HG02571 (cell line): Measurements from ENCODE around the gene LONRF2.

Experiments used
- ATAC-seq: cut with Tn5 transposase; IDR thresholded peaks from one replicate; pipeline ENCODE4 v1.9.1; 2021; ENCODE audit warnings: mild to moderate bottlenecking, moderate library complexity; ENCODE audit not compliant: unreplicated experiment

LONRF2 gene

GRCh38 chr2:100237770-100238169, 84.5 kb downstream of the LONRF2 start:
- no peak for ATAC-seq

DNA sequence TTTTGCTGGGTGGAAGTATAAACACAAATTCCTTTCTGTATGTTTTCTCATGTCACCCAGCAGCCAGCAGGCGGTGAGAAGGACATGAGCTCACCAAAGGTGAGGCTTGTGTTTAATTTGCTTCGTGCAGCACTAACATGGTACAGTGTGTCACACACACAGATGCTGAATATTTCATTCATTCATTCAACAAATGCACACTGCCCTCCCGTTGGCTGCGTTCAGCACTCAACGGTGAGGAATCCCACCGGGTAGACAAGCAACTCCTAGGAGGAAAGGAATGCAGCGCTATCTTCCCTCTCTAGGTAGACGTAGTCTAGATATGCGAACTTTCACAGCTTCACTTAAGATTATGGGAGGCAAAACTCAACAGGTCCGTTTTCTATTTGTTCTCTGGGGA, 85.1 kb downstream of the LONRF2 start:
- no peak for ATAC-seq

GRCh38 chr2:100236166-100236565, 86.1 kb downstream of the LONRF2 start:
- no peak for ATAC-seq

DNA sequence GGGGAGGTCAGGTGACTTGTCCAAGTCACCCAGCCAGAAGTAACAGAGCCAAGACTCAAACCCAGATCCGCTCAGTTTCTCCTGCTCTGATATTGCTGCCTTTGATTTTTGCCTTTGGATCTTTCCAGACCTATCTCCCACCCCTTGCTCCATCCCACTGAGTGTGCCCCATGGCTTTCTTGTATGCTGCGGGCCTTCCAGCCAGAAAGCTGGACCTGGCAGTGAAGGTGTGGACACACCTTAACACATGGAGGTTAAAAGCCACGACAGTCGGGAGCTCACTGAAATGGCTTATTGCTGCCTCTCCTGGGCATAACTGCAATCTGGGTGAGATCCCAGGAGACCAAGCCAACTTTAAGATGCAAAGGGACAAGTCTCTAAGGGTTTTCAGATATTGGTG, 86.7 kb downstream of the LONRF2 start:
- no peak for ATAC-seq

DNA sequence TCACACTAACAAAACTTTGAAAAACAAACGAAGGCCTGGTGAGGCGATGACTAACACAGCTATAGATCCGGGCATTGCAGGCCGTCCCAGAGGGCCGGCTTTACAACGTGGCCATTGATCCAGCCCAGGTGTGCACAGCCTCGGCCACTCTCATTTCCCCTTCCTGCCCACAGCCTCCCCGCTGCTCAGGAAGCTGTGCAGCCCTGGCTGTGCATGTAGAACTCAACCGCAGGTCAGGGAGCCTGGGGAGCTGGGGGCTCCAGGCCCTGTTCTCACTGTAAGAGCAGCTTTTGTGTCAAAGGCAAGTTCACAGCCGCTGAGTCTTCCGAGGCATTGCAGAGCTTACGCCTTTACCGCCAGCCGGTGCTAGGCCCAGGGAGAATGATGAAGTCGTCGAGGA, 87.2 kb downstream of the LONRF2 start:
- peak; percentile 80 for ATAC-seq

- no peak for ATAC-seq
Measured at GRCh38 chr2:100234141-100234540, 88.2 kb downstream of the LONRF2 start.

DNA sequence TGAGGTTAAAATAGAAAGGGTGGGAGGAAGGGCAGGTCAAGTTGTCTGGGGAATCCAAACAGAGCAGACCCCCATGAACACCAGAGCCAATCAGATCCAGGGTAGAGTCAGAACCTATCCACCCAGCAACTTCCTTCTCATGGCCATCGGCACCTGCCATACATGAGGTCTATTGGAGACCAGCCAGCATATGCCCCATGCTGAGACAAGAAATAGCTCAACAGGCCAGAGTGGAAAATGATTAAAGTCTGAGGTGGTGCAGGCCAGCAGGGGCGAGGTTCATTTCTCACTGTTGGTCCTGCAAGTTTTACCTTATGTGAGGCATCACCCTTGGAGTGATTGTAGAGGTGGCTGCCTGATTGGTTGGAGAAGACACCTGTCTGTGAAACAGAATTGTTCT, 89.2 kb downstream of the LONRF2 start:
- no peak for ATAC-seq

GRCh38 chr2:100230754-100231153, 91.5 kb downstream of the LONRF2 start:
- ATAC-seq: no peak

DNA sequence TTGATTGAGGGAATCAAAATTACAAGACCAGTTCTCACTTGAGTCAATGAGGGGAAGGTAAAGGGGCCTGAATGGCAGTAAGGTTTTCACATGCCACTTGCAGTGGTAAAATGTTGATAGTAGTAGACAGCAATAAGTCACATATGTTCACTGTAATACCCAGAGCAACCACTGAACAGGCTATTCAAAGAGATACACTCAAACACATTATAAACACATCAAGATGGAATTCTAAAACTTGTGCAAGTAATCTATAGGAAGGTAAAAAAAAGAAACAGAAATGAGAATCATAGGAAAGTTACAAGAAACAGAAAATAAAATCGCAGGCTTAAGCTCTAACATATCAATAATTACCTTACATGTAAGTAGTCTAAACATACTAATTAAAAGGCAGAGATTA, 93.3 kb downstream of the LONRF2 start:
- ATAC-seq: no peak

- no peak for ATAC-seq
Measured at GRCh38 chr2:100228415-100228814, 93.9 kb downstream of the LONRF2 start.

DNA sequence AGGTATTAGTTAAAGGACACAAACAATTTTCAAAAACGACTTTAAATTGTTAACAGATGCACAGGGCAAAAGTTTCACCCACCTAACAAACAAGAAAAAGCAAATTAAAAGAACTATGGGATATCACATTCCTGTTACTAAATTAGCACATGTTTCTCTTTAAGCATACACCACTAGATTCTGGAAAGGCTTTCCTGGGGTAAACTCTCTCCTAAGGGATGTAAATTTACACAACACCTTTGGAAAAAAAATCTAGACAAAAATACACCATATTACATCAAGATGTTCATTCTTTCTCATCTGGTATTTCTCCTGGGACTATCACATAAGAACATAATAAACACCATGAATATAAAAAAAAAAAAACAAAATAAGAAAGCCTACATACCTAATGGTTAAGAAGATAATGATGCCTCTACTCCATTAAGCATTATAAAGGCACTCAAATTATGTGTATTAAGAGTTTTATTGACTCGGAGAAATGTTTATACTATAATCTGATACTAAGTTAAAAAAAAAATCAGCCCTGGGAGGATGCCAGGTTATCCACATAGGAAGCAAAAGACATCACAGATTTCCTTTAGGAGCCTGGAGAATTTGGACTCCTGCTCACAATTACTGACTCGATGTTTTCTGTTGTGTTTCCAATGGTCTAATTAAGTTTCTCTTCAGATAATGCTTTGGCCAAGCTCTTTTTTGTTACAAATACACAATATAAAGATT, 97.2 kb downstream of the LONRF2 start:
- ATAC-seq: no peak

- ATAC-seq: no peak
Measured at GRCh38 chr2:100223502-100223901, 98.8 kb downstream of the LONRF2 start.
